Dendritic cell treated with granulocyte-macrophage colony-stimulating factor and Interleukin-4, amounts not matched to agents 40 ng/mL and 50 ng/mL, for 4 days (primary cell): ENCODE results near the gene PODN.
A peak's percentile ranks its signal among the peaks of the same experiment; 100 is the strongest.

Experiments
- H3K27ac Mint-ChIP-seq: one replicate; pipeline ENCODE4 v1.8.0; 2022; ENCODE audit warnings: mild to moderate bottlenecking, mixed read lengths
- H3K27me3 Mint-ChIP-seq: one replicate; pipeline ENCODE4 v1.8.0; 2022; ENCODE audit warnings: mild to moderate bottlenecking, mixed read lengths
- H3K36me3 Mint-ChIP-seq: one replicate; pipeline ENCODE4 v1.8.0; 2022; ENCODE audit warnings: low read depth, mixed read lengths
- H3K4me1 Mint-ChIP-seq: one replicate; pipeline ENCODE4 v1.8.0; 2022; ENCODE audit warnings: low read depth, mixed read lengths
- H3K4me3 Mint-ChIP-seq: one replicate; pipeline ENCODE4 v1.8.0; 2022; ENCODE audit warnings: mild to moderate bottlenecking, moderate library complexity, mixed read lengths
- H3K9me3 Mint-ChIP-seq: one replicate; pipeline ENCODE4 v1.8.0; 2022; ENCODE audit warnings: mixed read lengths
- intact Hi-C: fragments of 100-400 bp; cut with micrococcal nuclease; formaldehyde crosslinking; loops from one replicate; pipeline ENCODE4 v1.15.0; 2022

PODN gene

DNA sequence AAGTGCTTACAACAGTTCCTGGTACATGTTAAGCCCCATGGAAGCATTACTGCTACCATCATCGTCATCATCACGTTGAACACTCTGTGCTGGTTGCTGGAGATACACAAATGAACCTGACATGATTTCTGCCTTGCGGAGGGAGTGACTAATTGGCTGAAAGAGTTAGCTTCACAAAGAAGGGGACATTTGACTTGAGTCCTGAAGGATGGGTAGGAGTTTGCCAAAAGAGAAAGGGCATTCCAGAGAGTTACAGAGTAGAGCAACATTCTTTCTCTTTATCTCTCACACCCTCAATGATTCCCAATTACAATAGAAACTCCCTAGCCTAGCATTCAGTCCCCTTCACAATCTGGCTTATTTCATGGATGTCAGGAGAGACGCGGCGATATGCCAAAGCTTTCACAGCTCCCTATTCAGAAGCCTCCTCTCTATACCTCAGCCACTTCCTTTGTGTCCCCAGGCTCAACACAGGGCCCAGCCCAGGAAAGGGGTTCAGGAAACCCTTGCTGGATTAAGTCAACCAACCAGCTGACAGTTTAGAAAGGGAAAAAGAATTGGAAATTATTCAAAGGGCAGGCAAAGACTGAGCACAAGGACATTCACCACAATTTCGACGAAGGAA, 42.4 kb downstream of the PODN start:
- Mint-ChIP-seq H3K27ac (no peak overlapping the region), H3K36me3 (no peaks in the 10 kb centered on the region), H3K4me3 (no peak overlapping the region)

DNA sequence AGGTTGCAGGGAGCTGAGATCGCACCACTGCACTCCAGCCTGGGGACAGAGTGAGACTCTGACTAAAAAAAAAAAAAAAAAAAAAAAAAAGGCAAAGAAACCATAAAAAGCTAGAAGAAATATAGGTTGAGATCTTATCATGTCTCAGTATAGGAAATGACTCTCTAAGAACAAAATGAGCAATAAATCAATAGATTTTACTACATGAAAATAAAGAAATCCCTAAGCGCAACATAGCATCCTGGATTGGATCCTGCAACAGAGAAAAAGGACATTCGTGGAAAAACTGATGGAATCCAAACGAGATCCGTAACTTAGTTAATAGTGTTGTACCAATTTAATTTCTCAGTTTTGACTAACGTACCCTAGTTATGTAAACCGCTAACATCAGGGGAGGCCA, 45.1 kb downstream of the PODN start:
- H3K4me3 Mint-ChIP-seq: no peak overlapping the region
- no peaks in the 10 kb centered on the region for H3K9me3 Mint-ChIP-seq
- peaks cover 10% of the 10 kb centered on the region for H3K27me3 Mint-ChIP-seq
- no peak overlapping the region for H3K27ac Mint-ChIP-seq
- intact Hi-C loops: no loop called here
- no peaks in the 10 kb centered on the region for H3K36me3 Mint-ChIP-seq
- H3K4me1 Mint-ChIP-seq: peaks cover 21% of the 10 kb centered on the region

More for the DNA sequence above, 42.4 kb downstream of the PODN start:
- H3K9me3 Mint-ChIP-seq: no peaks in the 10 kb centered on the region
- H3K27me3 Mint-ChIP-seq: peaks cover 7% of the 10 kb centered on the region
- intact Hi-C loops: no loop called here
- peaks cover 2% of the 10 kb centered on the region for H3K4me1 Mint-ChIP-seq

DNA sequence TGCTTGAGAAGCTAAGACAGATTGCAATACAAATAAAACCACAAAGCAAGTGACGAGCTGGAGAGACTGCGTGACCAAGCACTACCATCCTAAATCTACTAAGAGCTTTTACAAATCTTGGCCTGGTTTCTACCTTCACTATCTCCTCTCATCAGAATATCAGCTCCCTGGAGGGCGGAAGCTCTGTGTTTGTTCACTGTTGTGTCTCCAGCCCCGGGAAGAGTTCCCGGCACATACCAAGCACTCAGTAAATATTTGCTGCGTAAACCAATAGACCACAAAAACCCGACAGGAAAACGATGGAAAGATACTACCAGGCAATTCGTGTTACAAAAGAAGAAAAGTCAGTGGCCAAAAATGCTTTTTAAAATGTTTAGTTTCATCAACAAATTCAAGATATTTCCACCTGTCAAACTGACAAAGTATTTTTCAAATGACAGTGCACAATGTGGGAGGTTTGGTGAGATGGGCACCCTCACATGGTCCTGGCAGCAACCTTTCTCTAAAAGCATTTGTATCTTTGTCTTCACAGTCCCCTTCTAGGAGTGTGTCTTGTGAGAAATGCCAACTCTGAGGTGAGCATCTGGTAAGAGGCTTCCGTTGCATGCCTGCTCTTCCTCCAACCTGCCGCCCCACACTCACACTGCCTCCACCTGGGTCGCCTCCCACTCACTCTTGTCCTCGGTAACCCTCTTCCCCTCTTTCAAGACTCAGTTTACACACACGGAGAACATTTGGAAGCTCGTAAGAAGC, 45.7 kb downstream of the PODN start:
- H3K4me1 Mint-ChIP-seq: peaks cover 21% of the 10 kb centered on the region
- no peaks in the 10 kb centered on the region for H3K36me3 Mint-ChIP-seq
- intact Hi-C loops: no loop called here
- no peaks in the 10 kb centered on the region for H3K9me3 Mint-ChIP-seq
- H3K27me3 Mint-ChIP-seq: peaks cover 10% of the 10 kb centered on the region
- H3K27ac Mint-ChIP-seq: no peak overlapping the region
- no peak overlapping the region for H3K4me3 Mint-ChIP-seq

DNA sequence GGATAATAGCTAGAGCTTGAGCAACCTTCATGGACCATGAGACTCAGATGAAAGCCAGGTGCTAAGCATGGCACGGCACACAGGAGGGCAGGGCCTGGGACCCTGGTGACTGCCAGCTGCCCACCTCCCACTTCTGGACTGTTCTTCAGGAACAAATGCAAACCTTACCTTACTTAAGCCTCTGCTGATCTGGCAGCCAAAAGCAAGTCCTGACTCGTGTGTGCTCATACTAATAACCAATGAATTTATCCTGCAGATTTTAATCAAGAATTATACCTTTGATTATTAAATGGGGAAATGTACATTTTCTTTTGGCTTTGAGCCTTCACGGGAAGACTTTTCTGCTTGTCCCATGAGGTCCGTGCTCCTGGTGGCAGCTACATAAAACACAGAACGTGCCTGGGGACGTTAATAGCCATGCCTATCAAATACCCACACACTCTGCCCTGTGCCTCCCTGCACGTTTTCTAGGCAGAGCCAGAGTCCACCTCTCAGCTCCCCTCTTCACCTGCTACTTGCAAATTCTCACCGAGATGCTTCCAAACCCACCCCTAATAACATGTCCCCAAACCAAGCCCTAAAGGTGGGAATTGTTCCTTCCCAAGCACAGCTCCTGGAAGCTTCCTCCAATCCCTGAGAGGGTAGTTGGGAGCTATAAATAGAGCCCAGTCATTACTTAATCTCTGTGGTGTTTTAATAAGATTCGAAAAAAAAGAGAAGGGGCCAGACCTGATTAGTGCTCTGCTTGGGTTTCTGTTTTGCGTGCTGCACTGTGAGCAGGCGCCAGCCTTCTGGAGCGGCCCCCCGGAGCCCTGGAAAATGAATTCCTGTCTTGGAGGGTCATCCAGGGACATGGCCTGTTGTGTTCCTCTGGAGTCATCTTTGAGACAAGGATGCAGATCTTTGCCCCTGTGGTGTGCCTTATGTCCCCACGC, 46.9 kb downstream of the PODN start:
- peaks cover 12% of the 10 kb centered on the region for H3K27me3 Mint-ChIP-seq
- H3K27ac Mint-ChIP-seq: no peak overlapping the region
- peaks cover 21% of the 10 kb centered on the region for H3K4me1 Mint-ChIP-seq
- intact Hi-C loops: no loop called here
- no peak overlapping the region for H3K4me3 Mint-ChIP-seq
- no peaks in the 10 kb centered on the region for H3K36me3 Mint-ChIP-seq
- H3K9me3 Mint-ChIP-seq: no peaks in the 10 kb centered on the region

GRCh38 chr1:53110370-53111072, 48.5 kb downstream of the PODN start:
- Mint-ChIP-seq H3K4me3 (no peak overlapping the region), H3K36me3 (no peaks in the 10 kb centered on the region), H3K27ac (peak overlapping the region; percentile 42), H3K27me3 (peaks cover 12% of the 10 kb centered on the region), H3K4me1 (peaks cover 21% of the 10 kb centered on the region), H3K9me3 (no peaks in the 10 kb centered on the region)
- intact Hi-C loops: no loop called here

DNA sequence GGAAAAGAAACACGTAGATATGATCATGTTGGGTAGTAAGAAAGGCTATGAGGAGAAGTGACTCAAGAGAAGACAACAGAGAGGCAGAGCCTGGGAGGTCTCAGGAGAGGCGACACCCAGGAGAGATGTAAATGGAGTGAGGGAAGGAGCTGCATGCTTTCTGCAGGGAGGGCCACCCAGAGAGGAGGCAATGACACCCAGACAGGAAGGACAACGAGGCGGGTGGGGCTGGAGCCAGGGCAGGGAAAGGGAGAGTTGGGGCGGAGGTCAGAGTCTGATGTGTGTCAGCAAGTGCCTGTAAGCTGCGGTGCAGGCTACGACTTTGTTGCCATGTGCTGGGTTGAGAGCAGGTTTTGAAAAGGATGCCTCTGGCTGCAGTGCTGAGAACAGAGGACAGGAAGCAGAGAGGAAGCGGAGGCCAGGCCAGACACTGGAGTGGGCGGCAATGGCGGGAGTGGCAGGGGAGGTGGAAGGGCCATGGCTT, 49.1 kb downstream of the PODN start:
- Mint-ChIP-seq H3K4me1 (peaks cover 21% of the 10 kb centered on the region), H3K4me3 (no peak overlapping the region), H3K9me3 (no peaks in the 10 kb centered on the region), H3K27me3 (peaks cover 12% of the 10 kb centered on the region), H3K27ac (peak overlapping the region; percentile 42), H3K36me3 (no peaks in the 10 kb centered on the region)
- intact Hi-C loops: no loop called here

DNA sequence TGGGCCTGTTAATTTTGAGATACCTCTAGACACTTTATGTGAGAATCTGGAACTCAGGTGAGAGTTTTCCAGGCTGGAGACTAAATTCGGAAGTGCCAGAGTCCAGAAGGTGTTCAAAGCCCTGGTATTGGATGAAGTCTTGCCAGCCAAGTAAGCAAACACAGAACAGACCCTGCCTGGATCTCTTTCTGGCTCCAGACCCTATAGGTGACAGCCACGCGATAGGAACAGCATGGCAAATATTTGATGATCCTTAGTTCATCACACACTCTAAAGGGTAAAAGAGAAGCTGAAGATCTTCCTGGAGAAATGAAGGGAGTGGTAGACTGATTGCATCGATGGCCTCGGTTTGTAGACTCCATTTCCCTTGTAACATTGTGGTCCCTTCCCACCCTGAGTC, 49.7 kb downstream of the PODN start:
- intact Hi-C loops: no loop called here
- H3K36me3 Mint-ChIP-seq: no peaks in the 10 kb centered on the region

DNA sequence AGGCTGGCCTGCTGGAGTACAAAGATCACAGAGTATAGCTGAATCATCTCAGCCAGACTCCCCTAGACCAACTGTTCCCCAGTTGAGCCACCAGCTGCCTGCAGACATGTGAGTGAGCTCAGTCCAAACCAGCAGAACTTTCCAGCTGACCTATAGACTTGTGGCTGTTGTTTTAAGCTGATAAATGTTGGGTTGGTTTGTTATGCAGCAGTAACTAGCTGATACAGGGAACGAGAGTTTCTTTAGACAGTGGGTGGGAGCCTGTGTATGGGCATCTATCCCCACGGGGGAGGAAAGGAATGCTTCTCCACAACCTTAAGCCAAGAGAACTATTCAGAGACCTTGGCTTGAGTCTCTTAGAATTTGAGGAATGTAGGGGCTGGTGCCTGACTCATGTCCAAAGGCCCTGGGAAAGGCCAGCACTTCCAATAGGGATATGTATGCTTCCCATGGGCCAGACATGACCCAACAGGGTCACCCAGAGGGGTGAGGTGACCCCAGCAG, 50.3 kb downstream of the PODN start:
- intact Hi-C loops: no loop called here
- peaks cover 12% of the 10 kb centered on the region for H3K27me3 Mint-ChIP-seq

More for the DNA sequence above, 49.7 kb downstream of the PODN start:
- Mint-ChIP-seq H3K4me1 (peaks cover 21% of the 10 kb centered on the region), H3K27ac (peak overlapping the region; percentile 42), H3K9me3 (no peaks in the 10 kb centered on the region), H3K27me3 (peaks cover 12% of the 10 kb centered on the region), H3K4me3 (no peak overlapping the region)

GRCh38 chr1:53112861-53113260, 50.8 kb downstream of the PODN start:
- H3K9me3 Mint-ChIP-seq: no peaks in the 10 kb centered on the region
- peaks cover 21% of the 10 kb centered on the region for H3K4me1 Mint-ChIP-seq
- peaks cover 12% of the 10 kb centered on the region for H3K27me3 Mint-ChIP-seq

More for the DNA sequence above, 50.3 kb downstream of the PODN start:
- Mint-ChIP-seq H3K4me3 (no peak overlapping the region), H3K27ac (no peak overlapping the region), H3K9me3 (no peaks in the 10 kb centered on the region), H3K4me1 (peaks cover 21% of the 10 kb centered on the region), H3K36me3 (no peaks in the 10 kb centered on the region)

GRCh38 chr1:53114090-53114489, 52.1 kb downstream of the PODN start:
- Mint-ChIP-seq H3K4me3 (no peak overlapping the region), H3K27me3 (peaks cover 5% of the 10 kb centered on the region), H3K9me3 (no peaks in the 10 kb centered on the region), H3K4me1 (peaks cover 21% of the 10 kb centered on the region), H3K27ac (no peak overlapping the region), H3K36me3 (no peaks in the 10 kb centered on the region)
- intact Hi-C loops: no loop called here

More at GRCh38 chr1:53112861-53113260, 50.8 kb downstream of the PODN start:
- H3K4me3 Mint-ChIP-seq: no peak overlapping the region
- no peaks in the 10 kb centered on the region for H3K36me3 Mint-ChIP-seq
- intact Hi-C loops: no loop called here
- H3K27ac Mint-ChIP-seq: no peak overlapping the region

GRCh38 chr1:53114581-53115400, 52.8 kb downstream of the PODN start:
- Mint-ChIP-seq H3K4me1 (peaks cover 16% of the 10 kb centered on the region), H3K27ac (no peak overlapping the region), H3K36me3 (no peaks in the 10 kb centered on the region), H3K9me3 (no peaks in the 10 kb centered on the region), H3K27me3 (peaks cover 4% of the 10 kb centered on the region), H3K4me3 (no peak overlapping the region)
- intact Hi-C loops: no loop called here

GRCh38 chr1:53115403-53116306, 53.6 kb downstream of the PODN start:
- Mint-ChIP-seq H3K27ac (no peak overlapping the region), H3K4me1 (peaks cover 10% of the 10 kb centered on the region), H3K4me3 (no peak overlapping the region), H3K27me3 (peaks cover 3% of the 10 kb centered on the region), H3K9me3 (no peaks in the 10 kb centered on the region), H3K36me3 (no peaks in the 10 kb centered on the region)
- intact Hi-C loops: no loop called here
